RKO (cell line): ENCODE results near the gene MIPOL1.
A peak's percentile ranks its signal among the peaks of the same experiment; 100 is the strongest.
"Not testable (repeated sequence)": the region's sequence is repeated elsewhere in the genome, so short reads cannot be mapped to it uniquely, and the experiment has no call there.

Source experiments
- DNase-seq: peaks from one replicate; pipeline ENCODE4 v3.0.0-alpha.2; 2016; ENCODE audit warnings: low spot score

MIPOL1 gene, protein sequence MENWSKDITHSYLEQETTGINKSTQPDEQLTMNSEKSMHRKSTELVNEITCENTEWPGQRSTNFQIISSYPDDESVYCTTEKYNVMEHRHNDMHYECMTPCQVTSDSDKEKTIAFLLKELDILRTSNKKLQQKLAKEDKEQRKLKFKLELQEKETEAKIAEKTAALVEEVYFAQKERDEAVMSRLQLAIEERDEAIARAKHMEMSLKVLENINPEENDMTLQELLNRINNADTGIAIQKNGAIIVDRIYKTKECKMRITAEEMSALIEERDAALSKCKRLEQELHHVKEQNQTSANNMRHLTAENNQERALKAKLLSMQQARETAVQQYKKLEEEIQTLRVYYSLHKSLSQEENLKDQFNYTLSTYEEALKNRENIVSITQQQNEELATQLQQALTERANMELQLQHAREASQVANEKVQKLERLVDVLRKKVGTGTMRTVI

GRCh38 chr14:37197421-37198272 lies at the start of gene MIPOL1:
MIPOL1 (plus strand) TSS chr14:37197937; CDS start chr14:37247889, 49,952 bp downstream.
- peak; percentile 89 for DNase-seq

DNA sequence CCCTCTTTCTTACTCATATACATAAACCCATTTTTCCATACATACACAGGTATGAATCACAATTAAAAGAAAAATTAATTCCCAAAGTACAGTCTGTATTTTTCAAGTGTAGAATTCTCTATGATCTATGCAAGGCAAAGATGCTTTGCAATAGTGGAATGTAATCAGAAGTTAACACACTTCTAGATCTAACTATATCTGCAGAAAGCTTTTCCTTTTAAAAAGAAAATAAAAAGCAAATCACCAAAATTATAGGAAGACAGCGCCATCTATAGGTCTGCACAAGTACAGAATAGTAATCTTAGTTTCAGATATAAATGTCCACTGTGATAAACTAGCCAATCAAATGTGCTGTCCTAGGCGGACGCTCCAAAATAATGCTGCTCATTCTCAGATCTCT lies 47.3 kb upstream of the MIPOL1 start:
- peak; percentile 77 for DNase-seq

DNA sequence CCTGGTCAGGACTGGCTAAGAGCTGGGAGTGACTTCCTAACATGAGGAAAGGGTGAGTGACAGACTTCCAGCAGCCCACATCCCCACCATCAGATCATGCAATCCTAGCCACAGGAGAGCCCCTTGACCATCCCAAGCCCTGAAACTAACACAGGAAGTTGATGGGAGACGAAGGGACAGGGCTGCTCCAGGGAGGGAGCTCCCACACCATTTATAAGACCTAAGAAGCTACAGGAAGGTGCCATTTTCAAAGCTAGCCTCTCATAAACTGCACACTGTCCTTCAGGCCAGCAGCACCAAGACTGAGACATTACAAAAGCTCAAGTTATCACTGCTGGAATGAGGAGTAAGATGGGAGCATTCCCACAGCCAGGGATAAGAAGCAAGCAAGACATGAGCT lies 44.7 kb upstream of the MIPOL1 start:
- DNase-seq: no peak

DNA sequence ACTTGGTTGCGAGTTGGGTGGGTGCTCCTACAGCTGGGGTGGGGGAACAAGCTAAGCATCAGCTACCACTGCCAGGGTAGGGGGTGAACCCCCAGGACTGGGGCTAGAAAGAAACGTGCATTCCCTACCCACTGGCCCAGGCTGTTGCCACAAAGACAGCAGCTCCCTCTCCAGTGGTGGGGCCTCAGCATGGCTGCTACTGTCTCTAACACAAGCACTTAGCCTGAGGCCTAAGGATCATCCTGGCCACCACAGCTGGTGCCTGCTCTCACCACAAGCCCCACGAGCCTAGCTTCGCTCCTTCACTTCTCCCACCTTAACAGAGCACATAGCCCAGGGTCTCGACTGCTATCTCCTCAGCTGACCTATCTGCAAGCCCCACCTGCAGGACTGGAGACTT lies 44.3 kb upstream of the MIPOL1 start:
- DNase-seq: no peak

GRCh38 chr14:37157987-37158386 lies 39.8 kb upstream of the MIPOL1 start:
- no peak for DNase-seq

GRCh38 chr14:37162307-37162706 lies 35.4 kb upstream of the MIPOL1 start:
- not testable (repeated sequence) for DNase-seq

DNA sequence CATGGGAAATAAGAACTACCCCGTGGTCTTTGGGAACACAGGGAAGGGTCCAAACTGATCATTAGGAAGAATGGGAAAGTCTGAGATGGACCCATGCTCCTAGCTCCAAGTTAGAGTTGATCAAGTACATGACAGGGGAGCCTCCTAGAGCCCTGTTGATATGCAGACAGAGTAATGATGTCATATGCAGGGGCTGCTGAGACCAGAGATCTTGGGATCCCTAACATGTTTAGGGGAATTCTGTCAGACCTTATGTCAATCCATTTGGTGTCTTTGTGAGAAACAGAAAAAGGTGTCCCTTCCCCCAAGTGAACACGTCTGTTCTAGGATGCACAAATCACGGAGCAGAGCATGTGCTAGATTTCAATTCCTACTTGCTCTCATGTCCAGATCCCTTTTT lies 31.9 kb upstream of the MIPOL1 start:
- DNase-seq: no peak

DNA sequence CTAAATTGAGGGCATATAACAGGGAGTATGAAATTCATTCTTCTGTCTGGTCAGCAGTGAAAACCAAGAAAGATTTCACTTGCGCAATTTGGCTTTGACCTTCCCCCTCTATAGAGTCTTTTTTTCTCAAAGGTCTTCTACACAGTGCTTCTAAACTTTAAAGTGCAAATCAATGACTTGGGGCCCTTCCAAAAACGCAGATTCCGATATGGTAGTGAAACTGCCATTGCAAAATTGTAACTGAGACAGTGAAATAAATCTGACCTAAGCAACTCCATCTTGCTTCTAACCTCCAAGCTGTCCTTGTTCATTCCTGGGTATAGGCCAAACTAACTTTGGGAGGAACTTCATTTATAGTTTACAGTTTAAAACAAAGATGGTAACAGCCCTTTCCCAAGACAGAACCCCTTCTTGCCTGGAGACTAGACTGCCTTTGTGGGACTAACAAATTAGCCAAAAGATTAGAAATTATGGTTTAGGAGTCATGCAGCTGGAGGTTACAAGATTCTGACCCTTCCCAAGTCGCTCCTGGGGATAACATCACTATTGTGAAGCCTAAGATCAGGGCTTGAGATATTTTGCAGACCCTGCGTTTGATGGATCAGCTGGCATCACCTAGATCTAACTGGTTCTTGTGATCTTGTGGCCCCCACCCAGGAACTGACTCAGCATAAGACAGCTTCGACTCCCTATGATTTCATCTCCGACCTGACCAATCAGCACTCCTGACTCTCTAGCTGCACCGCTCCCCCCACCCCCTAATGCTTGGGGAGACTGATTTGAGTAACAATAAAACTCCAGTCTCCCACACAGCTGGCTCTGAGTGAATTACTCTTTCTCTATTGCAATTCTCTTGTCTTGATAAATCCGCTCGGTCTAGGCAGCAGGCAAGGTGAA lies 30.3 kb upstream of the MIPOL1 start:
- DNase-seq: no peak

GRCh38 chr14:37168721-37169120 lies 29.0 kb upstream of the MIPOL1 start:
- DNase-seq: no peak

DNA sequence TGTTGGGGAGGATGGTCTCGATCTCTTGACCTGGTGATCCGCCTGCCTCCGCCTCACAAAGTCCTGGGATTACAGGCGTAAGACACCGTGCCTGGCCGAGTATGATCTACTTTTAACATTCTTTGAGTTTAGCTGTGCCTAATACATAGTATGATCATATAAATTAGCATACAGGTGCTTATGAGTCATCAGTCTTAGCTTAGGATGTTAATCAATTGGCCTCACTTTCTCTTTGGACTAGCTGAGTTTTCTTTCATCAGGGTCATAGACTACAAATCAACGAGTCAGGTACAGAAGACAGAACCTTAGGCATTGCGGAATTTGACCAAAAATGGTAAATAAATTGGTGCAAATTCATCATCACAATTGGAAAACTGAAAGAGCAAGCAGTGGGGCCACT lies 27.5 kb upstream of the MIPOL1 start:
- no peak for DNase-seq

GRCh38 chr14:37170993-37171392 lies 26.7 kb upstream of the MIPOL1 start:
- DNase-seq: peak; percentile 47

DNA sequence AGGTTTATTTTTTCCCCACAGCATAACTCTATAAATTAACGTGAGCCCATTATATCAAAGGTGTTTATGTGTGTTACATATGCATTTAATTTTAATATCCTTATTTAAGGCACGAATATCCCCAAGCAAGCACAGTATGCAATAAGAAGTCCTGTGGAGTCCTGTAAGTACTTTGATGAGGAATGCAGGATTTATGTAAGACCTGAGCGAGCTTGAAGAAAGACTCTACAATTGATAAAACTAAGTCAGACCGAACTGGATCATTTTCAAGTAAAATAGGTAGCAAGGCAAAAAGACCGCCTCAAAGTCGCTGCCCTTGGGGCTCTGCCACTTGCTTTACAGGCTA lies 26.1 kb upstream of the MIPOL1 start:
- no peak for DNase-seq

DNA sequence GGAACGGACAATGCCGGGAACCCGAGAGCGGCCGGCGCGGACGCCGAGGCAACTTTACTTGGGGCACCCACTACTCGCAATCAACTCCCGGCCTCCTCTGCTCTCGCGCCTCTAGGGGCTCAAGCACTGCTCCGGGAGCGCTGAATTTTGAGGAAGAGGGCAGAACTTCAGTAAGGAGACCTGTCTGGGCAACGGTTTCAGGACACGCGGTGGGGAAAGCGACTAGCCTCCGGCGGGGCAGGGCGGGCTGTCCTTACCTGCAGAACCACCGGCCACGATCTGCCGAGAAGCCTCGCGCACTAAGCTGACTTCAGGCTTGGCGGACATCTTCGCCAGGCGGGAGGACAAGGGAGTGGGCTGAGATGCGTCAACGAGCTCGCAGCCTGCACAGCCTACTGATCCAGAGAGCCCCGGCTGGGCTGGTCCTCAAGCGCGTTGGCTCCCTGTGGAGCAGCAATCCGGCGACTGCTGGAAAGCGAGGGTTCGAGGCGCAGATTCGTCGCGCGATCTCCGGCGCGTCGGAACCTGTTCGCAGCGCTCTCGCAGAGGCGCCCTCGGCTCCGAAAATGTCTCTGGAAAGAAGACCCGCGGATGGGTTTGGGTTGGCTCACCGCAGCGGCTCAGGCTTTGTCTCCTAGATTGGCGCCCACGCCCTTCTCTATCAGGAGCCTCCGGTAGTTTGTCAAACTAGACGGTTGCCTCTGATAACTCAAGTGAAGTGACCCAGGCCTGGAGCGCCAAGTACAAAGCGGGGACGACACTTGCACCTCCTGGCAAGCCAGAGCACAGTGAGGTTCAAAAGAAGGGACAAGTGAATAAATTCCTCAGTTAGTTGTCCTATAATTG lies 25.5 kb upstream of the MIPOL1 start, which contains the start of gene SLC25A21:
TSS of gene SLC25A21 (minus strand) at position 583 of the 846 bp plus-strand sequence.
- peak; percentile 91 for DNase-seq

GRCh38 chr14:37172936-37173614 lies 24.7 kb upstream of the MIPOL1 start:
- DNase-seq: peak; percentile 23

DNA sequence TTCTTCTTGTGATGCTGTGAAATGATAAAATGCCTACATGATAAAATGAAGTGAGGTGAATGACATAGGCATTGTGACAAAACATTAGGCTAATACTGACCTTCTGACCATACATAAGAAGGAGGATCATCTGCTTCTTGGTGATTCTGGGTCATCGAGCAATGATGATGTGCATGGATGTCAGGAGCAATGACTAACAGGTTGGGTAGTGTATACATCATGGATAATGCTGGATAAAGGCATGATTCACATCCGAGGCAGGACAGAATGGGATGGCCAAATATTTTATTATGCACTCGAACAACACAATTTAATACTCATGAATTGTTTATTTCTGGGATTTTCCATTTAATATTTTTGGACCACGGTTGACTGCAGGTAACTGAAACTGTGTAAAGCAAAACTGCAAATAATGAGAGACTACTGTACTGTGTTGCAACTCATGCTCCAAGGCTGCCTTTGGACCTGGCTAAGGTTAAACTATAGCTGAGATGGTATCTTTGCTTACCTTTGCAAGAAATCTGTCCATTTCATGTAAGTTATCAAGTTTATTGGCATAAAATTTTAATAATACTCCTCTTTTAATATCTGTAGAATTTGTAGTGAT lies 17.7 kb upstream of the MIPOL1 start:
- peak; percentile 91 for DNase-seq

- not testable (repeated sequence) for DNase-seq
Measured at GRCh38 chr14:37180886-37181285, 16.9 kb upstream of the MIPOL1 start.

DNA sequence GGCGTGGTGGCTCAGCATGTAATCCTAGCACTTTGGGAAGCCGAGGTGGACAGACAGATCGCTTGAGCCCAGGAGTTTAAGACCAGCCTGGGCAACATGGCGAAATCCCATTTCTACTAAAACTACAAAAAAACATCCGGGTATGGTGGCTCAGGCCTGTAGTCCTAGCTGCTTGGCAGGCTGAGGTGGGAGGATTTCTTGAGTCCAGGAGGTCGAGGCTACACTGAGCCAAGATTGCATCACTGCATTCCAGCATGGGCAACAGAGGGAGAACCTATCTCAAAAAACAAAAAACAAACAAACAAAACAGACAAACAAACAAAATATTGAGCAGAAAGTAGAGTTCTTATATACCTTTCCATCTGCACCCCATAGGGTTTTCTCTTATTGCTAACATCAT lies 16.3 kb upstream of the MIPOL1 start:
- no peak for DNase-seq

- DNase-seq: not testable (repeated sequence)
Measured at GRCh38 chr14:37184520-37184919, 13.2 kb upstream of the MIPOL1 start.

DNA sequence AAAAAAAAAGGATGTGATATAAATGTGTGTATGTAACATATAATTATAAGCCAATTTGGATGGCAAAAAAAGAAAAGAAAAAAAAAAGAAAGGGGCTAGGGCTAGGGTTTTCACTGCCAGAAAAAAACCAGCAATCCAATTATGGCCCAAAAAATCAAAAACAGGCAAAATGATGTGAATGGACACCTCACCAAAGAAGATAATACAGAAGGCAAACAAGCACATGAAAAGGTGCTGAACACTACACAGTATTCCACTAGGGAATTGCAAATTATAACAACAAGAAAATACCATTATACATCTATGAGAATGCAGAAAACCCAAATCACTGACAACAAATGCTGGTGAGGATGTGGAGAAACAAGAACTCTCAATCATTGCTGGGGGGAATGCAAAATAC lies 12.1 kb upstream of the MIPOL1 start:
- no peak for DNase-seq

- DNase-seq: no peak
Measured at GRCh38 chr14:37186865-37187264, 10.9 kb upstream of the MIPOL1 start.
